GM10248 (cell line): ENCODE measurements around the gene TKT.
A peak's percentile ranks its signal among the peaks of the same experiment; 100 is the strongest.

Experiments used
- CTCF ChIA-PET: fragments of 300-600 bp; sonication (Branson Sonifier 250); formaldehyde crosslinking; extraction: SDS; loops from one replicate; lab custom pipeline; 2021; ENCODE audit warnings: antibody characterized with exemption; lab: Yijun Ruan, JAX
- POLR2A ChIA-PET: fragments of 350-650 bp; sonication (Branson Sonifier 250); formaldehyde crosslinking; extraction: SDS; loops from one replicate; lab custom pipeline; 2020; ENCODE audit warnings: antibody characterized with exemption; lab: Yijun Ruan, JAX
- DNase-seq: peaks from one replicate; pipeline ENCODE4 v3.0.0; 2012; ENCODE audit errors: extremely low spot score
- CTCF ChIP-seq: IDR thresholded peaks from 2 replicates; pipeline ENCODE4 v1.5.1; 2012; ENCODE audit warnings: mild to moderate bottlenecking, low read depth; ENCODE audit errors: extremely low read depth, missing control alignments, control extremely low read depth

The TKT gene

GRCh38 chr3:53198256-53198977, 57.4 kb downstream of the TKT start:
- CTCF ChIA-PET, result interaction anchor here (0.9 to 12.8 kb wide), 10 partner anchors 9 to 348 kb away, joined by 3 to 253 read pairs (median 16); partner anchors contain the start of gene PRKCD
- POLR2A ChIA-PET, result interaction anchor here (0.6 to 1.1 kb wide), 2 partner anchors 57 to 536 kb away, joined by 3 to 8 read pairs; no protein-coding TSS in a partner anchor
- DNase-seq, result no peak
- no peak for TF ChIP-seq CTCF

GRCh38 chr3:53196575-53197407, 59.0 kb downstream of the TKT start:
- DNase-seq, result peak; percentile 53
- POLR2A ChIA-PET, result interaction anchor here (1.4 kb wide), 1 partner anchor 62 kb away, joined by 4 read pairs; no protein-coding TSS in a partner anchor
- CTCF ChIA-PET, result interaction anchor here (0.7 to 12.8 kb wide), 38 partner anchors 8 to 346 kb away, joined by 3 to 253 read pairs (median 5); partner anchors contain the start of gene PRKCD
- peak; percentile 31 for TF ChIP-seq CTCF

- ChIA-PET CTCF (interaction anchor here (0.7 to 12.8 kb wide), 42 partner anchors 8 to 345 kb away, joined by 3 to 253 read pairs (median 5); partner anchors contain the start of gene PRKCD), POLR2A (interaction anchor here (1.4 kb wide), 1 partner anchor 61 kb away, joined by 4 read pairs; no protein-coding TSS in a partner anchor)
- peak; percentile 97 for TF ChIP-seq CTCF
- DNase-seq, result peak; percentile 83
Observed at GRCh38 chr3:53195602-53196574, 59.9 kb downstream of the TKT start.

- ChIA-PET POLR2A (no interaction called here), CTCF (interaction anchor here (0.9 to 12.8 kb wide), 19 partner anchors 8 to 151 kb away, joined by 3 to 253 read pairs (median 9); partner anchors contain the start of gene PRKCD)
- no peak for DNase-seq
- TF ChIP-seq CTCF, result no peak
Observed at GRCh38 chr3:53195066-53195450, 60.8 kb downstream of the TKT start.

- DNase-seq, result no peak
- POLR2A ChIA-PET, result no interaction called here
- CTCF ChIA-PET, result interaction anchor here (1.0 to 12.8 kb wide), 18 partner anchors 7 to 152 kb away, joined by 3 to 253 read pairs (median 10); partner anchors contain the start of gene PRKCD
- TF ChIP-seq CTCF, result no peak
Observed at GRCh38 chr3:53194210-53195065, 61.4 kb downstream of the TKT start.
